ENCODE results near the gene NBPF3.

GRCh38 chr1:21508580-21509350 is 68.8 kb downstream of the NBPF3 start:
- TF ChIP-seq CTCF (IDR thresholded peaks at IDR 0.05) (peak; percentile 52 to 75 (median 59)), POLR2A (IDR thresholded peaks at IDR 0.05) (no peak)
